IgD-negative memory B cell (primary cell): ENCODE results near the gene RNPEPL1. TPM values are rescaled to one million over a fixed set of nuclear protein-coding genes. Genes with fewer than 3 reads are reported as not detected.

Experiments used
- H3K27ac Mint-ChIP-seq, 3 donors: one replicate each; pipeline ENCODE4 v1.8.0; 2020 to 2022; ENCODE audit warnings: mild to moderate bottlenecking in 3 of 3, mixed read lengths in 3 of 3, moderate library complexity in 1 of 3
- H3K27me3 Mint-ChIP-seq: one replicate; pipeline ENCODE4 v1.8.0; 2021; ENCODE audit warnings: mixed read lengths
- H3K36me3 Mint-ChIP-seq: one replicate; pipeline ENCODE4 v1.8.0; 2020; ENCODE audit warnings: mild to moderate bottlenecking, mixed read lengths
- H3K4me1 Mint-ChIP-seq, 3 donors: one replicate each; pipeline ENCODE4 v1.8.0; 2020 to 2022; ENCODE audit warnings: mixed read lengths in 3 of 3, mild to moderate bottlenecking in 1 of 3
- H3K4me3 Mint-ChIP-seq, 4 donors: one replicate each; pipeline ENCODE4 v1.8.0; 2020 to 2022; ENCODE audit warnings: mild to moderate bottlenecking in 4 of 4, mixed read lengths in 4 of 4, moderate library complexity in 3 of 4
- H3K9me3 Mint-ChIP-seq, 3 donors: one replicate each; pipeline ENCODE4 v1.8.0; 2020 to 2021; ENCODE audit warnings: mixed read lengths in 3 of 3, mild to moderate bottlenecking in 1 of 3
- polyA plus RNA-seq: library from polyadenylated mRNA; unstranded; fragments of 300-500 nt; fragmentation: Illumina TruSeq; gene quantifications from one replicate; pipeline ENCODE4 v1.2.3, GENCODE V29; 2021

The RNPEPL1 gene
- polyA plus RNA-seq, 1 donor from 2014 or later, result 22.6 TPM

DNA sequence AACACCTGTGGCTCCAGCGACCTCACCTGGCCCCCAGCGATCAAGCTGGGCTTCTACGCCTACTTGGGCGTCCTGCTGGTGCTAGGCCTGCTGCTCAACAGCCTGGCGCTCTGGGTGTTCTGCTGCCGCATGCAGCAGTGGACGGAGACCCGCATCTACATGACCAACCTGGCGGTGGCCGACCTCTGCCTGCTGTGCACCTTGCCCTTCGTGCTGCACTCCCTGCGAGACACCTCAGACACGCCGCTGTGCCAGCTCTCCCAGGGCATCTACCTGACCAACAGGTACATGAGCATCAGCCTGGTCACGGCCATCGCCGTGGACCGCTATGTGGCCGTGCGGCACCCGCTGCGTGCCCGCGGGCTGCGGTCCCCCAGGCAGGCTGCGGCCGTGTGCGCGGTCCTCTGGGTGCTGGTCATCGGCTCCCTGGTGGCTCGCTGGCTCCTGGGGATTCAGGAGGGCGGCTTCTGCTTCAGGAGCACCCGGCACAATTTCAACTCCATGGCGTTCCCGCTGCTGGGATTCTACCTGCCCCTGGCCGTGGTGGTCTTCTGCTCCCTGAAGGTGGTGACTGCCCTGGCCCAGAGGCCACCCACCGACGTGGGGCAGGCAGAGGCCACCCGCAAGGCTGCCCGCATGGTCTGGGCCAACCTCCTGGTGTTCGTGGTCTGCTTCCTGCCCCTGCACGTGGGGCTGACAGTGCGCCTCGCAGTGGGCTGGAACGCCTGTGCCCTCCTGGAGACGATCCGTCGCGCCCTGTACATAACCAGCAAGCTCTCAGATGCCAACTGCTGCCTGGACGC, 61.9 kb downstream of the RNPEPL1 start:
- no peak overlapping the region for H3K4me3 Mint-ChIP-seq
- peaks cover 7% of the 10 kb centered on the region for H3K36me3 Mint-ChIP-seq
- H3K9me3 Mint-ChIP-seq, result peaks cover 0 to 18% (median 17%) of the 10 kb centered on the region in 3 donors
- no peak overlapping the region for H3K27ac Mint-ChIP-seq
- H3K4me1 Mint-ChIP-seq, result peaks cover 0 to 3% (median 3%) of the 10 kb centered on the region in 3 donors
- peaks cover 2% of the 10 kb centered on the region for H3K27me3 Mint-ChIP-seq

Other genes starting within 250 kb of the RNPEPL1 start
- gene GPC1, start 132.8 kb upstream of the RNPEPL1 start, polyA plus RNA-seq, result 0.26 TPM
- 18.4 TPM for gene ANKMY1, start 10.5 kb upstream of the RNPEPL1 start, polyA plus RNA-seq
- gene DUSP28, start 8.1 kb upstream of the RNPEPL1 start, polyA plus RNA-seq, result 23.4 TPM
- 18.2 TPM for gene CAPN10, start 18.2 kb downstream of the RNPEPL1 start, polyA plus RNA-seq
- not detected for gene GPR35, start 57.0 kb downstream of the RNPEPL1 start, polyA plus RNA-seq
- gene AQP12B, start 114.4 kb downstream of the RNPEPL1 start, polyA plus RNA-seq, result not detected
- not detected for gene AQP12A, start 123.4 kb downstream of the RNPEPL1 start, polyA plus RNA-seq